ENCODE data around the gene RPL29.

- TF ChIP-seq CTCF (IDR thresholded peaks at IDR 0.05) (no peak), POLR2A (IDR thresholded peaks at IDR 0.05; ENCODE audit: low read depth) (no peak), EP300 (IDR thresholded peaks at IDR 0.05) (no peak)
Measured at GRCh38 chr3:51953445-51953844, 42.2 kb downstream of the RPL29 start.

All from esophagus muscularis mucosa (tissue), 4 donors.